H1 (cell line): ENCODE results near the gene DEDD. TPM values are rescaled to one million over a fixed set of nuclear protein-coding genes. Genes with fewer than 3 reads are reported as not detected.

ENCODE experiments used
- CTCF ChIA-PET: fragments of 300-600 bp; sonication (Branson Sonifier 250); formaldehyde crosslinking; loops from one replicate; lab custom pipeline; 2021; ENCODE audit not compliant: partially characterized antibody; lab: Charles Lee
- POLR2A ChIA-PET: fragments of 300-600 bp; sonication (Branson Sonifier 250); formaldehyde crosslinking; loops from one replicate; lab custom pipeline; 2021; ENCODE audit warnings: inconsistent platforms; ENCODE audit not compliant: partially characterized antibody; lab: Charles Lee
- DNase-seq, 2 experiments: peaks; one replicate each; pipeline versions ENCODE4 v3.0.0 to v3.0.0-alpha.2; 2010 to 2022; ENCODE audit warnings: low spot score in 2 of 2, low read depth in 1 of 2, mixed read lengths in 1 of 2
- FAIRE-seq: peaks from 2 replicates; lab custom pipeline; 2011; peaks lifted over from hg19 to GRCh38; lab: Jason Lieb, UNC
- H2AFZ ChIP-seq: 2 replicates; pipeline ENCODE4 v1.8.1; 2012; ENCODE audit warnings: low read length, inconsistent platforms
- H2AK5ac ChIP-seq: 2 replicates; pipeline ENCODE4 v1.6.1; 2013; ENCODE audit warnings: low read depth, low read length
- H2BK120ac ChIP-seq: replicated peaks from 2 replicates; pipeline ENCODE3; 2013; ENCODE audit warnings: low read depth, low read length, inconsistent platforms
- H2BK12ac ChIP-seq: 2 replicates; pipeline ENCODE4 v1.6.1; 2013; ENCODE audit warnings: low read depth, low read length
- H2BK15ac ChIP-seq: 2 replicates; pipeline ENCODE4 v1.6.1; 2013; ENCODE audit warnings: low read length
- H2BK20ac ChIP-seq: 2 replicates; pipeline ENCODE4 v1.6.1; 2013; ENCODE audit warnings: low read length
- H2BK5ac ChIP-seq: 2 replicates; pipeline ENCODE4 v1.6.1; 2013; ENCODE audit warnings: low read depth, low read length
- H3K14ac ChIP-seq: 2 replicates; pipeline ENCODE4 v1.6.1; 2013; ENCODE audit warnings: inconsistent platforms; ENCODE audit not compliant: insufficient read length
- H3K18ac ChIP-seq: 2 replicates; pipeline ENCODE4 v1.6.1; 2013; ENCODE audit warnings: low read length; ENCODE audit errors: extremely low read depth
- H3K23ac ChIP-seq: 2 replicates; pipeline ENCODE4 v1.6.1; 2013; ENCODE audit warnings: inconsistent platforms; ENCODE audit not compliant: insufficient read length
- H3K23me2 ChIP-seq: 2 replicates; pipeline ENCODE4 v1.6.1; 2013; ENCODE audit warnings: low read depth, low read length
- H3K27ac ChIP-seq: 2 replicates; pipeline ENCODE4 v1.6.1; 2011; ENCODE audit warnings: low read depth, low read length, inconsistent platforms
- H3K27me3 ChIP-seq, 4 experiments: replicated peaks in 1 of 4; 1 replicate in 1 of 4; 2 replicates in 3 of 4; pipeline versions ENCODE4 v1.6.1 to v1.8.1; 2011 to 2013; ENCODE audit warnings: low read length in 3 of 4, mild to moderate bottlenecking in 3 of 4, inconsistent platforms in 2 of 4, mixed read lengths in 2 of 4, moderate library complexity in 1 of 4; ENCODE audit not compliant: control insufficient read depth in 3 of 4, insufficient read depth in 3 of 4; ENCODE audit errors: extremely low read depth in 1 of 4
- H3K36me3 ChIP-seq, 4 experiments: 2 replicates each; pipeline versions ENCODE4 v1.6.1 to v1.8.1; 2011 to 2013; ENCODE audit warnings: mild to moderate bottlenecking in 4 of 4, low read length in 3 of 4, moderate library complexity in 2 of 4, control low read depth in 1 of 4, inconsistent platforms in 1 of 4; ENCODE audit not compliant: insufficient read depth in 4 of 4, control insufficient read depth in 2 of 4
- H3K4ac ChIP-seq: replicated peaks from 2 replicates; pipeline ENCODE3; 2013; ENCODE audit warnings: low read length, low read depth, mixed read lengths, inconsistent platforms; ENCODE audit not compliant: insufficient read length
- H3K4me1 ChIP-seq, 4 experiments: replicated peaks in 1 of 4; 1 replicate in 1 of 4; 2 replicates in 3 of 4; pipeline versions ENCODE4 v1.6.1 to v1.8.1; 2011 to 2013; ENCODE audit warnings: low read length in 3 of 4, inconsistent platforms in 2 of 4, mixed read lengths in 1 of 4; ENCODE audit not compliant: insufficient read depth in 4 of 4, control insufficient read depth in 3 of 4
- H3K4me2 ChIP-seq, 2 experiments: 2 replicates each; pipeline versions ENCODE4 v1.6.1 to v1.8.1; 2011 to 2013; ENCODE audit warnings: low read depth in 2 of 2, low read length in 2 of 2, control low read depth in 1 of 2, inconsistent platforms in 1 of 2, mild to moderate bottlenecking in 1 of 2; ENCODE audit not compliant: insufficient read depth in 1 of 2
- H3K4me3 ChIP-seq, 4 experiments: fragments of 200-600, 300-600 bp in 1 of 4; sonication (generic), shearing (Covaris generic), sonication (Bioruptor Twin) in 1 of 4; 2 replicates each; pipeline versions ENCODE4 v1.5.1 to v1.8.1; 2011 to 2016; ENCODE audit warnings: low read length in 4 of 4, low read depth in 3 of 4, control low read depth in 2 of 4, inconsistent platforms in 2 of 4, mild to moderate bottlenecking in 2 of 4, mixed read lengths in 1 of 4, moderate library complexity in 1 of 4; ENCODE audit not compliant: insufficient read depth in 2 of 4; ENCODE audit errors: extremely low read depth in 1 of 4
- H3K56ac ChIP-seq: replicated peaks from 2 replicates; pipeline ENCODE3; 2013; ENCODE audit warnings: low read depth, mild to moderate bottlenecking, mixed read lengths, low read length, inconsistent platforms; ENCODE audit not compliant: insufficient read length
- H3K79me1 ChIP-seq: 2 replicates; pipeline ENCODE4 v1.6.1; 2013; ENCODE audit warnings: low read depth, low read length, control low read depth
- H3K79me2 ChIP-seq, 2 experiments: 2 replicates each; pipeline versions ENCODE4 v1.6.1 to v1.8.1; 2012 to 2013; ENCODE audit warnings: low read length in 2 of 2, mild to moderate bottlenecking in 2 of 2, inconsistent platforms in 1 of 2; ENCODE audit not compliant: insufficient read depth in 2 of 2, control insufficient read depth in 1 of 2
- H3K9ac ChIP-seq, 4 experiments: replicated peaks in 1 of 4; 1 replicate in 1 of 4; 2 replicates in 3 of 4; pipeline versions ENCODE4 v1.6.1 to v1.8.1; 2011 to 2013; ENCODE audit warnings: low read depth in 3 of 4, low read length in 3 of 4, control low read depth in 2 of 4, mild to moderate bottlenecking in 2 of 4, moderate library complexity in 2 of 4, inconsistent platforms in 1 of 4; ENCODE audit errors: extremely low read depth in 1 of 4
- H3K9me3 ChIP-seq, 2 experiments: 2 replicates each; pipeline versions ENCODE4 v1.6.1 to v1.8.1; 2012 to 2013; ENCODE audit warnings: mild to moderate bottlenecking in 2 of 2, moderate library complexity in 2 of 2, control low read depth in 1 of 2, inconsistent platforms in 1 of 2, low read depth in 1 of 2, low read length in 1 of 2, mixed read lengths in 1 of 2; ENCODE audit not compliant: insufficient read depth in 2 of 2
- H4K20me1 ChIP-seq, 2 experiments: replicated peaks in 1 of 2; 2 replicates each; pipeline versions ENCODE3 to v1.8.1; 2011 to 2013; ENCODE audit warnings: inconsistent platforms in 2 of 2, low read length in 2 of 2, mild to moderate bottlenecking in 1 of 2; ENCODE audit not compliant: insufficient read depth in 2 of 2, control insufficient read depth in 1 of 2
- H4K5ac ChIP-seq: 2 replicates; pipeline ENCODE4 v1.6.1; 2013; ENCODE audit warnings: low read length, low read depth, mixed read lengths, inconsistent platforms; ENCODE audit not compliant: insufficient read length
- H4K8ac ChIP-seq: 2 replicates; pipeline ENCODE4 v1.8.0; 2013; ENCODE audit warnings: mild to moderate bottlenecking, moderate library complexity, low read length, inconsistent platforms; ENCODE audit not compliant: insufficient read depth; ENCODE audit errors: extremely low read depth
- H4K91ac ChIP-seq: replicated peaks from 2 replicates; pipeline ENCODE3; 2013; ENCODE audit warnings: low read length, mixed read lengths, inconsistent platforms; ENCODE audit not compliant: insufficient read length
- SP1 ChIP-seq: IDR thresholded peaks from 2 replicates; pipeline ENCODE4 v1.6.1; 2011; ENCODE audit warnings: low read depth, low read length
- WGBS, 2 experiments: shearing (Covaris generic) in 1 of 2; methylation state at CpG; one replicate each; pipeline versions ENCODE4 v1.1.6 to v1.1.7; 2013 to 2015; ENCODE audit warnings: low lambda C conversion rate in 2 of 2, mixed read lengths in 2 of 2, inconsistent platforms in 1 of 2, low coverage in 1 of 2, missing lambda C conversion rate in 1 of 2; ENCODE audit not compliant: insufficient replicate concordance in 2 of 2, insufficient coverage in 1 of 2, insufficient read length in 1 of 2; ENCODE audit errors: extremely low coverage in 1 of 2, missing lambda C conversion rate in 1 of 2; 5-methylcytosine and 5-hydroxymethylcytosine counted together
- polyA plus RNA-seq, 7 experiments: library from polyadenylated mRNA; depleted of rRNA in 3 of 7; stranded (reverse) in 5 of 7; unstranded in 2 of 7; fragments of >200 nt in 5 of 7; fragments of 200-250 nt in 2 of 7; gene quantifications; 1 replicate in 5 of 7; 2 replicates in 1 of 7; 4 replicates in 1 of 7; pipeline versions ENCODE4 v1.2.1 to v1.2.3, GENCODE V29; 2011 to 2013; ENCODE audit warnings: missing spikeins in 2 of 7, mixed read lengths in 2 of 7
- total RNA-seq: library from RNA; stranded (reverse); fragmentation: NEBNext Ultra II Directional; extraction: Animal tissue kit (Norgen Biotek cat#: 25700); gene quantifications from 2 replicates; pipeline ENCODE4 v1.2.1, GENCODE V29; 2021

DEDD gene
- total and polyA plus RNA-seq, 2 of the 8 experiments (the other 6 are each of a cell fraction or from before 2014, with no cell fraction given): 42.6 to 55.9 TPM

DNA sequence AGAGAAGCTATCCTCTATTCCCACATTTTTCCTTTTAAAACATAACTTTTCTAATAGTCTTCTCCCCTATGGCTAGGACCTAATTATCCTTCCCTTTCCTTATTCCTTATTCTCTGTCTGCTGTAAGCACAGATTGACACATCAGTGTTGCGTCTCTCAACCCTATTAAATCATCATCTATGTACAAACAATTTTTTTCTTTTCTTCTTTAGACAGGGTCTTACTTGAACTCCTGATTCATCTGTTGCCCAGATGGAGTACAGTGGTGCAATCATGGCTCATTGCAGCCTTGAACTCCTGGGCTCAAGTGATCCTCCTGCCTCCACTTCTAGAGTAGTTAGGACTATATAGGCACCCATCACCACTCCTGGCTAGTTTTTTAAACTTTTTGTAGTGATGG is 26.0 kb downstream of the DEDD start:
- FAIRE-seq: no peak
- no peak overlapping the region for H2BK5ac ChIP-seq
- H2BK15ac ChIP-seq: no peak overlapping the region
- DNase-seq: no peak
- no peak overlapping the region for H2AK5ac ChIP-seq
- H3K4ac ChIP-seq: no peak overlapping the region
- WGBS, 2 experiments: 94% methylated on average over 1 of the region's 1 CpG; no CpG with 5 or more reads in 1 of the 2 experiments
- H3K9ac ChIP-seq: no peak overlapping the region
- CTCF ChIA-PET: interaction anchor here (0.7 to 2.8 kb wide), 4 partner anchors 9 to 49 kb away, joined by 3 to 10 read pairs (median 6); partner anchors contain the start of gene KLHDC9
- H4K20me1 ChIP-seq: no peaks in the 10 kb centered on the region
- H3K23ac ChIP-seq: no peak overlapping the region
- no peaks in the 10 kb centered on the region for H3K9me3 ChIP-seq
- POLR2A ChIA-PET: interaction anchor here (1.8 kb wide), 1 partner anchor 11 kb away, joined by 4 read pairs; no protein-coding TSS in a partner anchor
- no peak overlapping the region for H3K27ac ChIP-seq
- H4K91ac ChIP-seq: no peak overlapping the region
- no peak overlapping the region for H4K8ac ChIP-seq
- H3K79me1 ChIP-seq: no peaks in the 10 kb centered on the region; the same call in 1 of the 2 replicates
- H3K18ac ChIP-seq: no peak overlapping the region
- no peak overlapping the region for H3K56ac ChIP-seq
- H3K14ac ChIP-seq: no peak overlapping the region
- H4K5ac ChIP-seq: no peak overlapping the region
- H3K4me1 ChIP-seq: no peaks in the 10 kb centered on the region
- H2BK12ac ChIP-seq: no peak overlapping the region
- H3K4me2 ChIP-seq: no peak overlapping the region
- no peak overlapping the region for H2AFZ ChIP-seq
- H3K36me3 ChIP-seq: peaks cover 0 to 10% (median 5%) of the 10 kb centered on the region in 4 experiments; a peak in 5 of 8 replicates
- H3K23me2 ChIP-seq: no peaks in the 10 kb centered on the region
- H3K4me3 ChIP-seq: no peak overlapping the region
- H2BK120ac ChIP-seq: no peak overlapping the region
- no peaks in the 10 kb centered on the region for H3K27me3 ChIP-seq
- H2BK20ac ChIP-seq: no peak overlapping the region
- H3K79me2 ChIP-seq: peaks cover 0 to 19% of the 10 kb centered on the region in 2 experiments; a peak in 1 of 4 replicates
- no peak for TF ChIP-seq SP1
